GM23338 (cell line): Measurements from ENCODE around the gene C15orf40. TPM values are rescaled to one million over a fixed set of nuclear protein-coding genes. Genes with fewer than 3 reads are reported as not detected.
"Not testable (repeated sequence)": the region's sequence is repeated elsewhere in the genome, so short reads cannot be mapped to it uniquely, and the experiment has no call there.

ENCODE experiments used
- ATAC-seq: fragments of 200-7000 bp; cut with Tn5 transposase; 3 replicates; pipeline ENCODE4 v1.9.1; 2020
- DNase-seq: peaks from one replicate; pipeline ENCODE4 v3.0.0-alpha.2; 2015; ENCODE audit warnings: low spot score
- H2AFZ ChIP-seq: fragments of 200-600 bp; sonication (generic); 2 replicates; pipeline ENCODE4 v1.8.0; 2016; ENCODE audit warnings: antibody characterized with exemption, mild to moderate bottlenecking, moderate library complexity
- H3F3A ChIP-seq: fragments of 200-600 bp; sonication (generic); replicated peaks from 2 replicates; pipeline ENCODE4 v1.8.0; 2017; ENCODE audit warnings: antibody characterized with exemption, mixed run types, low read depth
- H3K27ac ChIP-seq: fragments of 200-600 bp; sonication (generic); 2 replicates; pipeline ENCODE4 v1.6.1; 2016; ENCODE audit warnings: low read depth
- H3K27me3 ChIP-seq: fragments of 200-600 bp; sonication (generic); 2 replicates; pipeline ENCODE4 v1.8.0; 2016; ENCODE audit warnings: mild to moderate bottlenecking, mixed run types, moderate library complexity; ENCODE audit not compliant: insufficient read depth
- H3K36me3 ChIP-seq: fragments of 200-600 bp; sonication (generic); 2 replicates; pipeline ENCODE4 v1.8.0; 2016; ENCODE audit warnings: mild to moderate bottlenecking; ENCODE audit not compliant: insufficient read depth
- H3K4me1 ChIP-seq: fragments of 200-600 bp; sonication (generic); 2 replicates; pipeline ENCODE4 v1.8.0; 2016; ENCODE audit warnings: mild to moderate bottlenecking, moderate library complexity; ENCODE audit not compliant: insufficient read depth
- H3K4me2 ChIP-seq: fragments of 200-600 bp; sonication (generic); 2 replicates; pipeline ENCODE4 v1.7.1; 2017; ENCODE audit warnings: mixed run types
- H3K4me3 ChIP-seq: fragments of 200-600 bp; sonication (generic); 2 replicates; pipeline ENCODE4 v1.6.1; 2016; ENCODE audit warnings: mixed run types
- H3K79me2 ChIP-seq: fragments of 200-600 bp; sonication (generic); replicated peaks from 2 replicates; pipeline ENCODE4 v1.8.0; 2017; ENCODE audit warnings: mild to moderate bottlenecking; ENCODE audit not compliant: insufficient read depth
- H3K9me2 ChIP-seq: fragments of 200-600 bp; sonication (generic); 2 replicates; pipeline ENCODE4 v1.8.0; 2017; ENCODE audit not compliant: insufficient read depth
- H4K20me1 ChIP-seq: fragments of 200-600 bp; sonication (generic); replicated peaks from 2 replicates; pipeline ENCODE4 v1.8.0; 2017; ENCODE audit warnings: mild to moderate bottlenecking; ENCODE audit not compliant: insufficient read depth
- H3K27ac Mint-ChIP-seq: 2 replicates; pipeline ENCODE4 v1.8.0; 2020; ENCODE audit warnings: inconsistent platforms, mild to moderate bottlenecking, moderate library complexity, mixed read lengths
- H3K27me3 Mint-ChIP-seq: 3 replicates; pipeline ENCODE4 v1.8.0; 2022; ENCODE audit warnings: low read depth, mild to moderate bottlenecking, moderate library complexity, mixed read lengths, inconsistent platforms; ENCODE audit not compliant: insufficient read depth, poor library complexity
- H3K36me3 Mint-ChIP-seq: 3 replicates; pipeline ENCODE4 v1.8.0; 2021; ENCODE audit warnings: low read depth, mild to moderate bottlenecking, inconsistent platforms, moderate library complexity, mixed read lengths
- H3K4me1 Mint-ChIP-seq: 3 replicates; pipeline ENCODE4 v1.8.0; 2020; ENCODE audit warnings: mild to moderate bottlenecking, inconsistent platforms, mixed read lengths
- H3K4me3 Mint-ChIP-seq: 3 replicates; pipeline ENCODE4 v1.8.0; 2021; ENCODE audit warnings: moderate library complexity, mild to moderate bottlenecking, inconsistent platforms, mixed read lengths
- H3K9me3 Mint-ChIP-seq: 3 replicates; pipeline ENCODE4 v1.8.0; 2020; ENCODE audit warnings: moderate library complexity, mild to moderate bottlenecking, inconsistent platforms, mixed read lengths
- EZH2 ChIP-seq: fragments of 200-600 bp; sonication (generic); IDR thresholded peaks from one replicate; pipeline ENCODE4 v1.8.0; 2017; ENCODE audit warnings: antibody characterized with exemption, mild to moderate bottlenecking, low read depth; ENCODE audit not compliant: unreplicated experiment
- JUNB ChIP-seq: IDR thresholded peaks from one replicate; pipeline ENCODE4 v1.6.1; 2016; ENCODE audit warnings: antibody characterized with exemption; ENCODE audit not compliant: unreplicated experiment
- NANOG ChIP-seq: IDR thresholded peaks from 2 replicates; pipeline ENCODE4 v1.6.1; 2016; ENCODE audit warnings: antibody characterized with exemption, borderline replicate concordance
- POLR2AphosphoS5 ChIP-seq: IDR thresholded peaks from 2 replicates; pipeline ENCODE4 v1.6.1; 2016; ENCODE audit warnings: antibody characterized with exemption, low read depth
- ZNF331 ChIP-seq: fragments of 250-450 bp; sonication (Bioruptor Pico); IDR thresholded peaks from 2 replicates; pipeline ENCODE4 v1.5.0; 2020; ENCODE audit warnings: low read depth, mild to moderate bottlenecking, moderate library complexity
- polyA plus RNA-seq: library from polyadenylated mRNA; unstranded; fragments of >200 nt; fragmentation: Nextera tagmentation; extraction: Ambion mirVana; gene quantifications from 2 replicates; pipeline ENCODE4 v1.2.1, GENCODE V29; 2016
- total RNA-seq: library from RNA; depleted of rRNA; stranded (reverse); fragments of >200 nt; shearing (Covaris generic); gene quantifications from 2 replicates; pipeline ENCODE4 v1.2.3, GENCODE V29; 2014
- TF ChIP-seq, protein P1 (sequence below): IDR thresholded peaks from 2 replicates; pipeline ENCODE4 v1.6.1; 2016; ENCODE audit warnings: antibody characterized with exemption
- TF ChIP-seq, protein P2 (sequence below), 2 experiments: fragments of 200-600 bp in 1 of 2; sonication (generic) in 1 of 2; conservative IDR thresholded peaks; 2 replicates each; pipeline versions ENCODE4 v1.5.1 to v1.6.1; 2016 to 2017; ENCODE audit warnings: antibody characterized with exemption in 2 of 2, low read depth in 2 of 2, mild to moderate bottlenecking in 2 of 2, moderate library complexity in 1 of 2

Gene C15orf40
- total and polyA plus RNA-seq, 2 experiments from 2014 or later: 7.3 to 26.3 TPM

DNA sequence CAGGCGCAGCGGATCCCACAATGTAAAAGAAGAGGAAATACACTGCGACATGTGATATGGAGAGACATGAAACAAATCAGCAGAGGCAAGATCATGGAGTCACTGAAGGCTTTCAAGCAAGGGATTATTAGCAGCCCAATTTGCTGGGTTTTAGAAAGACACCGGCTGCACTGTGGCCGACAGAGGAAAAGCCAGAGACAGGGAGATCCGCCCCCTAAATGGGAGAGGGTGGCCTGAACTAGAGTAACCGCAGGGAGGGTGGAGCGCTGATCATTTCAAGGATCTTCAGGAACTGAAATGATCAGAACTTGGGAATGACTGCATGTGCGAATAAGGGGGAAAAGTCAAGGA, 612 bp upstream of the C15orf40 start:
- Mint-ChIP-seq H3K36me3 (peaks cover 47% of the 10 kb centered on the region), H3K27me3 (peaks cover 22% of the 10 kb centered on the region), H3K9me3 (peaks cover 6% of the 10 kb centered on the region), H3K4me1 (peaks cover 32% of the 10 kb centered on the region), H3K27ac (peak overlapping the region; percentile 48; the same call in 1 of the 2 replicates), H3K4me3 (peak overlapping the region; percentile 97)
- Histone ChIP-seq H4K20me1 (no peaks in the 10 kb centered on the region), H3K4me3 (peak overlapping the region; percentile 98), H3K79me2 (peaks cover 17% of the 10 kb centered on the region), H3K27me3 (no peaks in the 10 kb centered on the region), H3K27ac (no peak overlapping the region), H3K4me1 (peaks cover 13% of the 10 kb centered on the region), H3K9me2 (peaks cover 8% of the 10 kb centered on the region; the same call in 1 of the 2 replicates), H3F3A (no peaks in the 10 kb centered on the region; the same call in 1 of the 2 replicates), H3K4me2 (peak overlapping the region; percentile 85), H3K36me3 (peaks cover 16% of the 10 kb centered on the region), H2AFZ (peak overlapping the region; percentile 98)
- TF ChIP-seq EZH2 (no peak), NANOG (no peak), POLR2AphosphoS5 (no peak), ZNF331 (no peak), JUNB (no peak)
- TF ChIP-seq, protein P1, sequence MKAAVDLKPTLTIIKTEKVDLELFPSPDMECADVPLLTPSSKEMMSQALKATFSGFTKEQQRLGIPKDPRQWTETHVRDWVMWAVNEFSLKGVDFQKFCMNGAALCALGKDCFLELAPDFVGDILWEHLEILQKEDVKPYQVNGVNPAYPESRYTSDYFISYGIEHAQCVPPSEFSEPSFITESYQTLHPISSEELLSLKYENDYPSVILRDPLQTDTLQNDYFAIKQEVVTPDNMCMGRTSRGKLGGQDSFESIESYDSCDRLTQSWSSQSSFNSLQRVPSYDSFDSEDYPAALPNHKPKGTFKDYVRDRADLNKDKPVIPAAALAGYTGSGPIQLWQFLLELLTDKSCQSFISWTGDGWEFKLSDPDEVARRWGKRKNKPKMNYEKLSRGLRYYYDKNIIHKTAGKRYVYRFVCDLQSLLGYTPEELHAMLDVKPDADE: no peak
- TF ChIP-seq, protein P2, sequence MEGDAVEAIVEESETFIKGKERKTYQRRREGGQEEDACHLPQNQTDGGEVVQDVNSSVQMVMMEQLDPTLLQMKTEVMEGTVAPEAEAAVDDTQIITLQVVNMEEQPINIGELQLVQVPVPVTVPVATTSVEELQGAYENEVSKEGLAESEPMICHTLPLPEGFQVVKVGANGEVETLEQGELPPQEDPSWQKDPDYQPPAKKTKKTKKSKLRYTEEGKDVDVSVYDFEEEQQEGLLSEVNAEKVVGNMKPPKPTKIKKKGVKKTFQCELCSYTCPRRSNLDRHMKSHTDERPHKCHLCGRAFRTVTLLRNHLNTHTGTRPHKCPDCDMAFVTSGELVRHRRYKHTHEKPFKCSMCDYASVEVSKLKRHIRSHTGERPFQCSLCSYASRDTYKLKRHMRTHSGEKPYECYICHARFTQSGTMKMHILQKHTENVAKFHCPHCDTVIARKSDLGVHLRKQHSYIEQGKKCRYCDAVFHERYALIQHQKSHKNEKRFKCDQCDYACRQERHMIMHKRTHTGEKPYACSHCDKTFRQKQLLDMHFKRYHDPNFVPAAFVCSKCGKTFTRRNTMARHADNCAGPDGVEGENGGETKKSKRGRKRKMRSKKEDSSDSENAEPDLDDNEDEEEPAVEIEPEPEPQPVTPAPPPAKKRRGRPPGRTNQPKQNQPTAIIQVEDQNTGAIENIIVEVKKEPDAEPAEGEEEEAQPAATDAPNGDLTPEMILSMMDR (conservative IDR thresholded peaks at IDR 0.05; ENCODE audit: low read depth in 2 of 2): no peak
- DNase-seq: peak; percentile 19
- peak; percentile 16 for ATAC-seq

DNA sequence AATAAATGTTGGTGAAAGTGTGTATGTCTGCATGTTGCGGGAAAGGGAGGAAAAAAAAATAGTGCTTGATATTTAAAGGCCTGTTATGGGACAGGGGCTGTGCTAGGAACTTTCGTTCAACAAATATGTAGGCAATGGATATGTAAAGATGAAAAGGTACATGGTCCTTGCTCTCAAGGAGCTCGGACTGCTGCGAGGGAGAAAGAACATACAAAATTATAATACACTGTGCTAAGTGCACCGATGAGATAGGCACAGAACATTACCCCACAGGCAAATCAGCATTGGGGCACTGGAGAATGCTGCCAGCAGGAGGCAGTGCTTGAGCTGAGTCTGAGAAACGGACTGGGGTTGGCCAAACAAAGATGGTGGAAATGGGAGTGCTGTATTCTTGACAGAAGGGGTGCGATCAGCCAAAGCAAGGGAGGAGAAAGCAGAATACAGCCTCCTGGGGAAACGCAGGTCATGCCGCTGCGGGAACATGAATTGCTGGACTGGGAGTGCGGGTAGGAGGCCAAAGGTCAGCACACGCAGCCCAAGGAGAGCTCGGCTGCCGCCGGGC, 649 bp downstream of the C15orf40 start:
- Mint-ChIP-seq H3K9me3 (peaks cover 6% of the 10 kb centered on the region), H3K27me3 (peaks cover 22% of the 10 kb centered on the region)
- H3K27ac ChIP-seq: peak overlapping the region; percentile 81; the same call in 1 of the 2 replicates

DNA sequence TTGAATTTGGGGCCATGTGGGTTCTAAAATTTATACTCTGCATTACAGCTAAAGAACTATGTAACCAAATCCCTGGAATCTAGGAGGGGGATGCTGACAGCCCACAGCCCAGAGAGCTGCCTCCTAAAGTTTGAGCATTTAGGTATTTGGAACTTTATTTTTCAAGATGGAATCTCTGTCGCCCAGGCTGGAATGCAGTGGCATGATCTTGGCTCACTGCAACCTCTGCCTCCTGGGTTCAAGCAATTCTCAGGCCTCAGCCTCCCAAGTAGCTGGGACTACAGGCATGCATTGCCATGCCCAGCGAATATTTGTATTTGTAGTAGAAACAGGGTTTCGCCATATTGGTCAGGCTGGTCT, 10.8 kb downstream of the C15orf40 start:
- H3K4me3 ChIP-seq, H3K4me2 ChIP-seq, H3K27ac Mint-ChIP-seq, H3K9me2 ChIP-seq, H3K27me3 ChIP-seq, H3K4me1 Mint-ChIP-seq, H3K27me3 Mint-ChIP-seq, H2AFZ ChIP-seq, H3F3A ChIP-seq, H3K27ac ChIP-seq, H3K4me3 Mint-ChIP-seq, H3K79me2 ChIP-seq, H4K20me1 ChIP-seq, H3K36me3 ChIP-seq, DNase-seq, ATAC-seq, H3K9me3 Mint-ChIP-seq, H3K4me1 ChIP-seq: not testable (repeated sequence)
- peaks cover 14% of the 10 kb centered on the region; the same call in 2 of the 3 replicates for H3K36me3 Mint-ChIP-seq

More for the DNA sequence above, 649 bp downstream of the C15orf40 start:
- H3K4me3 ChIP-seq: peak overlapping the region; percentile 98
- H4K20me1 ChIP-seq: no peaks in the 10 kb centered on the region
- DNase-seq (peak; percentile 81), ATAC-seq (peak; percentile 71)
- Mint-ChIP-seq H3K27ac (peak overlapping the region; percentile 94), H3K36me3 (peaks cover 45% of the 10 kb centered on the region), H3K4me1 (peaks cover 32% of the 10 kb centered on the region), H3K4me3 (peak overlapping the region; percentile 97)
- peaks cover 24% of the 10 kb centered on the region for H3K36me3 ChIP-seq
- H2AFZ ChIP-seq: peak overlapping the region; percentile 91
- peaks cover 13% of the 10 kb centered on the region for H3K4me1 ChIP-seq
- no peak; the same call in 1 of the 2 replicates for TF ChIP-seq POLR2AphosphoS5
- TF ChIP-seq, protein P2 (conservative IDR thresholded peaks at IDR 0.05; ENCODE audit: low read depth in 2 of 2): peak; percentile 90 to 94
- no peaks in the 10 kb centered on the region; the same call in 1 of the 2 replicates for H3F3A ChIP-seq
- H3K27me3 ChIP-seq: no peaks in the 10 kb centered on the region
- H3K4me2 ChIP-seq: peak overlapping the region; percentile 85
- H3K9me2 ChIP-seq: peaks cover 8% of the 10 kb centered on the region; the same call in 1 of the 2 replicates
- peaks cover 17% of the 10 kb centered on the region for H3K79me2 ChIP-seq
